Adrenal gland (tissue), 5 donors: ENCODE measurements around the gene PYURF.
A peak's percentile ranks its signal among the peaks of the same experiment; 100 is the strongest.

ENCODE experiments used
- CTCF ChIP-seq, 6 experiments: fragments of 450-650 bp in 4 of 6; fragments of 200-600 bp in 2 of 6; sonication (generic) in 1 of 6; IDR thresholded peaks; 1 replicate in 5 of 6; 2 replicates in 1 of 6; pipeline versions ENCODE4 v1.5.1 to v1.8.0; 2016 to 2021; ENCODE audit warnings: antibody characterized with exemption in 6 of 6, mild to moderate bottlenecking in 2 of 6, moderate library complexity in 1 of 6
- POLR2A ChIP-seq, 2 donors: fragments of 450-650 bp; IDR thresholded peaks; one replicate each; pipeline ENCODE4 v1.6.1; 2017; ENCODE audit warnings: antibody characterized with exemption in 2 of 2, mild to moderate bottlenecking in 2 of 2, moderate library complexity in 1 of 2
- donor health status: DM: no; HTN: no; CAD: no.

GRCh38 chr4:88528861-88529260 lies 5.3 kb upstream of the PYURF start:
- no peak for TF ChIP-seq POLR2A (IDR thresholded peaks at IDR 0.05)
- peak in 4 of 6 experiments; percentile 3 to 39 (median 36) for TF ChIP-seq CTCF (IDR thresholded peaks at IDR 0.05)
